GM23248 (cell line): ENCODE data around the gene ST6GALNAC3.

Experiments
- EZH2 ChIP-seq: fragments of 200-600 bp; sonication (generic); IDR thresholded peaks from 2 replicates; pipeline ENCODE4 v1.6.1; 2018; ENCODE audit warnings: antibody characterized with exemption, mild to moderate bottlenecking; ENCODE audit not compliant: insufficient read depth, poor library complexity, severe bottlenecking
- EZH2phosphoT487 ChIP-seq: fragments of 200-600 bp; sonication (generic); IDR thresholded peaks from 2 replicates; pipeline ENCODE4 v1.6.1; 2018; ENCODE audit warnings: antibody characterized with exemption, moderate library complexity, mild to moderate bottlenecking, low read depth; ENCODE audit not compliant: insufficient read depth

- no peak for TF ChIP-seq EZH2
- TF ChIP-seq EZH2phosphoT487, result no peak
Measured at GRCh38 chr1:76237211-76237610, 162.7 kb downstream of the ST6GALNAC3 start.
